GM13976 (cell line): ENCODE results near the gene ZFP69.

Source experiments
- DNase-seq: peaks from one replicate; pipeline ENCODE4 v3.0.0; 2012; ENCODE audit warnings: low spot score
- CTCF ChIP-seq: IDR thresholded peaks from 2 replicates; pipeline ENCODE4 v1.5.1; 2012; ENCODE audit warnings: borderline replicate concordance, mild to moderate bottlenecking; ENCODE audit not compliant: insufficient read depth; ENCODE audit errors: extremely low read depth, missing control alignments, control extremely low read depth
- in situ Hi-C: fragments of 300-500 bp; cut with MboI; formaldehyde crosslinking; loops from one replicate; pipeline ENCODE4 v1.12.0; 2022; ENCODE audit warnings: low sequenced_read_pairs, mixed read lengths, inconsistent platforms; ENCODE audit not compliant: unreplicated experiment

The ZFP69 gene

DNA sequence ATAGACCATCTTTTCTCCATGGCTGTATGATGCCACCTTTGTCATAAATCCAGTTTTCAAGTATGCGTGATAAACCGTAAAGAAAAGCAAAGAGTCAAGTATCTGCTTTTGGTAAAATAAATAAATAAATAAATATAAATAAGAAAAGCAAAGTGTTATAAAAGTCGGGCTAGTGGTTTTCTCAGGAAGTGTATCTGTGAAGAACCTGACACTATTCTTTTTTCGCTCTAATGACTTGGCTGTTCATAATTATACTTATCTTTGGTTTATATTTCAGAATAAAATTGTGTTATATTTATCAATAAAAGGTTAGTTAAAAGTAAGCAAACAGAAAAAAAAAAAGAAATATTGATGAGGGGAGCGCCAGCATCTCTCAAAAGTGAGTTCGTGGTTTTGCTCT is 30.9 kb downstream of the ZFP69 start:
- TF ChIP-seq CTCF = no peak
- in situ Hi-C loops = no loop called here
- no peak for DNase-seq

DNA sequence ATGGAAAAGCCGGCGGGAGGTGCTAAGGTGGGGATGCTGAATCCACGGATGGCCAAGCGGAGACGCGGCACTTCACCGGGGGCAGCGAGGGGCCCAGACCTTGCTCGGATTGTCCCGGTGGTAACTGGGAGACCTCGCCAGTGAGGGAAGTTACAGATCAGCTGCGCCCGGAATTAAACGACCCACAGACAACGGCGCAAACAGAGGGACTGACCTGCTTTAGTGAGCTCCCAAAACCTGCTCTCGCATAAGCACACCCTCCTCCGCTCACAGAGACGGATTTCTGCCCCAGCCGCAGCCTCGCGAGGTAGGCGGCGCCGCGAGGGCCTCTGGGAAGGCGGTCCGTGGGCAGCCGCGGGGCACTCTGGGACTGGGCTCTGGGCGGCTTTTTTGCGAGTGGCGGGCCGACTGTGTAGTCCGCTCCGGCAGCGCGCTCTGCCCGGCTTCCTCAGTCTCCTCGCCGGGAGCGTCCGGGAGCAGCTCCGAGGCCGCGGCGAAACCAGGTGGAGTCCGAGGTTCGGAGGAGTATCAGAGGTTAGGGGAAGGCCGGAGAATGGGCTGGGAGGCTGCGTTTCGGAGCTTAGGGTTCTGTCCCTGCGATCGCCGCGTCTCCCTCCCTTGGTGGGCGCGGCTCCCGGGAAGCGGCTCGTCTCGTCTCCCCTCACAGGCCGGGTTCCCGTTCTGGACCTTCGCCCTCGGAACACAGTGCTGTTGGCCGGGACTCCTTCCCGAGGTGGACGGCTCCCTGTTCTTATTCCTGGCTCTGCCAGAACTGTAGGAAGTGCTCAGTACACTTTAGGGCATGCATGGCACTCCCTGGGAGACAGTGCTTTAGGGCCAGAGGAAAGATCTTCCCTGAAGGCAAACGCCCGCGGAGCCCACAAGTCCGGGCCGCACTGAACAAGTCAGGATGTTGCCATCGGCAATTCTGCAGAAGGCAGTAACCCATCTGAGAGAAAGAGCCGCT is 31.6 kb downstream of the ZFP69 start, which contains the start of gene EXO5:
Gene EXO5, plus strand, starts transcription at position 393 of the 967 bp plus-strand sequence. CDS start 5,778 bp downstream, outside the sequence.
- in situ Hi-C loops = no loop called here
- no peak for TF ChIP-seq CTCF
- peak; percentile 89 for DNase-seq

- DNase-seq = no peak
- TF ChIP-seq CTCF = no peak
- in situ Hi-C loops = no loop called here
Observed at GRCh38 chr1:40519517-40519916, 42.4 kb downstream of the ZFP69 start.

- TF ChIP-seq CTCF = no peak
- in situ Hi-C loops = no loop called here
- peak; percentile 28 for DNase-seq
Observed at GRCh38 chr1:40530735-40531380, 53.8 kb downstream of the ZFP69 start.

- in situ Hi-C loops = no loop called here
- peak; percentile 90 for DNase-seq
- TF ChIP-seq CTCF = no peak
Observed at GRCh38 chr1:40531381-40532061, 54.4 kb downstream of the ZFP69 start, which contains the start of gene ZNF684. TSS of gene ZNF684 (plus strand) at chr1:40531637. CDS start at chr1:40533167, 1,530 bp downstream.

DNA sequence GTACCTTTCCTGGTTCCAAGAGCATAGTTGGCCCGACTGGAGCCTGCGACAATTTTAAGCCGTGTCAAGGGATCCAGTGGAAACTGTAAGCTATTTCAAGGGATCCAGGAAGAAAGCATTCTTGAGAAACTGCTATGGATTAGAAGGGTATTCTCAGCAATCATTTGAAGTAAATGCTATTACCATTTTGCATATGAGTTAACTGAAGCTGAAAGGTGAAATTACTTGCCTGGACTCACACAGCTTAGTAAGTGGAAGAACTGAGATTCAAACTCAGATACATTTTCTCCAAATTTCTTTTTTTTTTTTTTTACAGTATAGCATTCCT is 54.9 kb downstream of the ZFP69 start:
- in situ Hi-C loops = no loop called here
- TF ChIP-seq CTCF = no peak
- no peak for DNase-seq
